HG03457 (cell line): ENCODE results near the gene SERPINA10.

Experiments used
- ATAC-seq: cut with Tn5 transposase; IDR thresholded peaks from one replicate; pipeline ENCODE4 v1.9.1; 2021; ENCODE audit warnings: moderate number of reproducible peaks; ENCODE audit not compliant: unreplicated experiment

Gene SERPINA10

GRCh38 chr14:94292872-94293577, at the start of gene SERPINA10:
Gene SERPINA10, minus strand, starts transcription at chr14:94293268. Its CDS starts 2,675 bp downstream, at chr14:94290593.
- ATAC-seq: no peak

- no peak for ATAC-seq
Measured at GRCh38 chr14:94342334-94342934, 49.4 kb upstream of the SERPINA10 start.

GRCh38 chr14:94341656-94342333, 48.7 kb upstream of the SERPINA10 start:
- ATAC-seq: no peak

GRCh38 chr14:94340533-94340932, 47.5 kb upstream of the SERPINA10 start:
- ATAC-seq: no peak

GRCh38 chr14:94338023-94338422, 45.0 kb upstream of the SERPINA10 start:
- ATAC-seq: no peak

GRCh38 chr14:94337274-94337673, 44.2 kb upstream of the SERPINA10 start:
- no peak for ATAC-seq

GRCh38 chr14:94334872-94335271, 41.8 kb upstream of the SERPINA10 start:
- ATAC-seq: no peak

GRCh38 chr14:94332587-94332986, 39.5 kb upstream of the SERPINA10 start:
- no peak for ATAC-seq

- no peak for ATAC-seq
Measured at GRCh38 chr14:94332063-94332583, 39.1 kb upstream of the SERPINA10 start.

GRCh38 chr14:94331462-94331861, 38.4 kb upstream of the SERPINA10 start:
- ATAC-seq: no peak

- no peak for ATAC-seq
Measured at GRCh38 chr14:94330857-94331256, 37.8 kb upstream of the SERPINA10 start.

GRCh38 chr14:94330432-94330831, 37.4 kb upstream of the SERPINA10 start:
- no peak for ATAC-seq

- no peak for ATAC-seq
Measured at GRCh38 chr14:94329857-94330256, 36.8 kb upstream of the SERPINA10 start.

GRCh38 chr14:94328196-94328595, 35.1 kb upstream of the SERPINA10 start:
- no peak for ATAC-seq

- ATAC-seq: no peak
Measured at GRCh38 chr14:94322648-94323570, 29.8 kb upstream of the SERPINA10 start, which contains the start of gene SERPINA6. Gene SERPINA6, minus strand, starts transcription at chr14:94323336. Its CDS starts 8,688 bp downstream, at chr14:94314648.

- ATAC-seq: no peak
Measured at GRCh38 chr14:94321421-94322271, 28.6 kb upstream of the SERPINA10 start.

GRCh38 chr14:94320243-94320642, 27.2 kb upstream of the SERPINA10 start:
- ATAC-seq: no peak

- ATAC-seq: no peak
Measured at GRCh38 chr14:94317259-94317658, 24.2 kb upstream of the SERPINA10 start.

- no peak for ATAC-seq
Measured at GRCh38 chr14:94316692-94317091, 23.6 kb upstream of the SERPINA10 start.

GRCh38 chr14:94314890-94315289, 21.8 kb upstream of the SERPINA10 start:
- ATAC-seq: no peak
